Panc1 (cell line): ENCODE data around the gene SRPK1. TPM values are rescaled to one million over a fixed set of nuclear protein-coding genes. Genes with fewer than 3 reads are reported as not detected.

Experiments used
- ATAC-seq: fragments of 200-7000 bp; cut with Tn5 transposase; 2 replicates; pipeline ENCODE4 v1.9.1; 2020; ENCODE audit warnings: mild to moderate bottlenecking, moderate library complexity
- BruUV-seq: library from RNA; stranded (reverse); fragments of 400-500 nt; replicated peaks from 2 replicates; lab custom pipeline; 2021; lab: Mats Ljungman, UMichigan
- CTCF ChIA-PET: fragments of 300-600 bp; sonication (Branson Sonifier 250); formaldehyde crosslinking; loops from one replicate; lab custom pipeline; 2022; ENCODE audit warnings: antibody characterized with exemption; lab: Charles Lee
- POLR2A ChIA-PET: fragments of 300-600 bp; sonication (Branson Sonifier 250); formaldehyde crosslinking; loops from one replicate; lab custom pipeline; 2022; ENCODE audit warnings: antibody characterized with exemption; lab: Charles Lee
- DNase-seq: peaks from one replicate; pipeline ENCODE4 v3.0.0-alpha.2; 2010; ENCODE audit warnings: low read depth, low spot score
- H3K27ac ChIP-seq: 2 replicates; pipeline ENCODE4 v1.5.1; 2011; ENCODE audit warnings: mild to moderate bottlenecking, low read length, inconsistent platforms
- H3K27me3 ChIP-seq: fragments of 200-500 bp; sonication (Bioruptor generic); 2 replicates; pipeline ENCODE4 v1.6.0; 2014; ENCODE audit warnings: low read length, inconsistent platforms; ENCODE audit not compliant: control insufficient read depth, insufficient read depth
- H3K36me3 ChIP-seq: fragments of 200-500 bp; sonication (Bioruptor generic); 2 replicates; pipeline ENCODE4 v1.5.1; 2014; ENCODE audit warnings: inconsistent platforms, mild to moderate bottlenecking, low read length, moderate library complexity; ENCODE audit not compliant: control insufficient read depth, insufficient read depth
- H3K4me1 ChIP-seq: 2 replicates; pipeline ENCODE4 v1.5.1; 2011; ENCODE audit warnings: inconsistent platforms, mild to moderate bottlenecking, low read length, moderate library complexity; ENCODE audit not compliant: control insufficient read depth, insufficient read depth
- H3K4me3 ChIP-seq, 2 experiments: 2 replicates each; pipeline ENCODE4 v1.5.1; 2011 to 2012; ENCODE audit warnings: low read depth in 2 of 2, low read length in 2 of 2, mild to moderate bottlenecking in 2 of 2, inconsistent platforms in 1 of 2, moderate library complexity in 1 of 2
- H3K9me3 ChIP-seq: fragments of 200-500 bp; sonication (Bioruptor generic); 2 replicates; pipeline ENCODE4 v1.5.1; 2014; ENCODE audit warnings: low read depth, mild to moderate bottlenecking, inconsistent platforms, low read length, moderate library complexity; ENCODE audit not compliant: control insufficient read depth, insufficient read depth
- CTCF ChIP-seq: fragments of 450-650 bp; IDR thresholded peaks from 2 replicates; pipeline ENCODE4 v1.5.1; 2017; ENCODE audit warnings: mild to moderate bottlenecking
- POLR2AphosphoS5 ChIP-seq: IDR thresholded peaks from 2 replicates; pipeline ENCODE4 v1.6.1; 2012; ENCODE audit warnings: mild to moderate bottlenecking, low read depth, low read length, moderate library complexity
- REST ChIP-seq, 2 experiments: IDR thresholded peaks; 2 replicates each; pipeline ENCODE4 v1.6.1; 2011 to 2012; ENCODE audit warnings: low read depth in 2 of 2, control low read depth in 1 of 2, low read length in 1 of 2, mild to moderate bottlenecking in 1 of 2, moderate library complexity in 1 of 2; ENCODE audit not compliant: insufficient read depth in 1 of 2
- SIN3A ChIP-seq: IDR thresholded peaks from 2 replicates; pipeline ENCODE4 v1.6.1; 2012; ENCODE audit warnings: low read depth, mild to moderate bottlenecking, low read length, moderate library complexity, borderline replicate concordance; ENCODE audit not compliant: insufficient read depth
- TCF7L2 ChIP-seq: IDR thresholded peaks from 2 replicates; pipeline ENCODE4 v1.6.1; 2011; ENCODE audit warnings: mild to moderate bottlenecking, low read depth, low read length, inconsistent platforms
- in situ Hi-C: cut with HindIII; loops from 2 replicates; pipeline ENCODE4 v1.10.0; 2016; ENCODE audit warnings: low sequenced_read_pairs, low pct_unique_long_range_greater_than_20kb
- intact Hi-C: fragments of 100-400 bp; cut with micrococcal nuclease; formaldehyde crosslinking; loops from one replicate; pipeline ENCODE4 v1.10.0; 2022; ENCODE audit not compliant: unreplicated experiment
- total RNA-seq: library from RNA; stranded (reverse); gene quantifications from one replicate; pipeline ENCODE4 v1.2.1, GENCODE V29; 2021; ENCODE audit not compliant: unreplicated experiment

Gene SRPK1
- total RNA-seq, 1 experiment from 2014 or later: 68.3 TPM

DNA sequence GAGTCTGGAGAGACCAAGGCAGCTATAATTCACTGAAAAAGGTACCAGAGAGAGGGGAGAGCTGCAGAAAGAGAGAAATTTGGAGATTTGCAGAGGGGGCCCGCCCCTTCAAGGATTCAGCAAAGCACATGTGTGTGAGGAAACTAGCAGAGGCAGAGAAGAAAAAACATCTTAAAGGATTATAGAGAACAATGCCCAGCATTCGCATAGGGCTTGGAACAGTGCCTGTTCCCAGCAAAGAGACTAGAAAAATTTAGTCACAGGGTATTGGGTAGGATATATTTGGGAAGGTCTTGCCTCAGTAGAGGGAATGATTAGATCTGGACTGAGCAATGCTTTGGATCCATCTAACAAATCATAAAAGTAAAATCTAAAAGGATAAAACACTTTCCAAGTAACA is 44.0 kb downstream of the SRPK1 start:
- intact Hi-C loops (no loop called here), in situ Hi-C loops (no loop called here)
- no TSS peak for BruUV-seq
- ATAC-seq: no peak
- no peak for DNase-seq
- Histone ChIP-seq H3K4me3 (no peak overlapping the region), H3K27ac (no peak overlapping the region), H3K36me3 (peaks cover 10% of the 10 kb centered on the region; the same call in 1 of the 2 replicates), H3K4me1 (no peaks in the 10 kb centered on the region), H3K9me3 (no peaks in the 10 kb centered on the region), H3K27me3 (no peaks in the 10 kb centered on the region)
- POLR2A ChIA-PET: no interaction called here
- CTCF ChIA-PET: no interaction called here
- no peak for TF ChIP-seq TCF7L2
- TF ChIP-seq CTCF: no peak
- no peak for TF ChIP-seq POLR2AphosphoS5
- TF ChIP-seq SIN3A: no peak
- TF ChIP-seq REST (IDR thresholded peaks at IDR 0.05; ENCODE audit: insufficient read depth in 1 of 2, low read depth in 2 of 2, low read length in 1 of 2): no peak

- ATAC-seq: no peak
- H3K9me3 ChIP-seq: no peaks in the 10 kb centered on the region
- in situ Hi-C loops: no loop called here
- DNase-seq: no peak
- H3K27me3 ChIP-seq: no peaks in the 10 kb centered on the region
- ChIA-PET CTCF (no interaction called here), POLR2A (interaction anchor here (0.7 kb wide), 1 partner anchor 55 kb away, joined by 5 read pairs; no protein-coding TSS in a partner anchor)
- H3K36me3 ChIP-seq: peaks cover 26% of the 10 kb centered on the region
- TF ChIP-seq CTCF: no peak
- TF ChIP-seq REST (IDR thresholded peaks at IDR 0.05; ENCODE audit: insufficient read depth in 1 of 2, low read depth in 2 of 2, low read length in 1 of 2): no peak
- TF ChIP-seq TCF7L2: no peak
- TF ChIP-seq SIN3A: no peak
- no peak for TF ChIP-seq POLR2AphosphoS5
- H3K4me3 ChIP-seq: no peak overlapping the region
- no TSS peak for BruUV-seq
- intact Hi-C loops: no loop called here
- no peak overlapping the region for H3K27ac ChIP-seq
- no peaks in the 10 kb centered on the region for H3K4me1 ChIP-seq
These were observed 46.2 kb downstream of the SRPK1 start for GRCh38 chr6:35874730-35875129.
